Occipital lobe (tissue), 2 donors: ENCODE results near the gene HEXD. TPM values are rescaled to one million over a fixed set of nuclear protein-coding genes. Genes with fewer than 3 reads are reported as not detected.
"Not testable (repeated sequence)": the region's sequence is repeated elsewhere in the genome, so short reads cannot be mapped to it uniquely, and the experiment has no call there.

ENCODE experiments used
- DNase-seq: peaks from one replicate; lab custom pipeline; 2025; lab: John Stamatoyannopoulos, UW
- total RNA-seq: library from RNA; depleted of rRNA; stranded (reverse); fragments of >200 nt; gene quantifications from one replicate; pipeline ENCODE4 v1.2.3, GENCODE V29; 2014

The HEXD gene
- total RNA-seq, 1 donor from 2014 or later: 20.6 TPM

DNA sequence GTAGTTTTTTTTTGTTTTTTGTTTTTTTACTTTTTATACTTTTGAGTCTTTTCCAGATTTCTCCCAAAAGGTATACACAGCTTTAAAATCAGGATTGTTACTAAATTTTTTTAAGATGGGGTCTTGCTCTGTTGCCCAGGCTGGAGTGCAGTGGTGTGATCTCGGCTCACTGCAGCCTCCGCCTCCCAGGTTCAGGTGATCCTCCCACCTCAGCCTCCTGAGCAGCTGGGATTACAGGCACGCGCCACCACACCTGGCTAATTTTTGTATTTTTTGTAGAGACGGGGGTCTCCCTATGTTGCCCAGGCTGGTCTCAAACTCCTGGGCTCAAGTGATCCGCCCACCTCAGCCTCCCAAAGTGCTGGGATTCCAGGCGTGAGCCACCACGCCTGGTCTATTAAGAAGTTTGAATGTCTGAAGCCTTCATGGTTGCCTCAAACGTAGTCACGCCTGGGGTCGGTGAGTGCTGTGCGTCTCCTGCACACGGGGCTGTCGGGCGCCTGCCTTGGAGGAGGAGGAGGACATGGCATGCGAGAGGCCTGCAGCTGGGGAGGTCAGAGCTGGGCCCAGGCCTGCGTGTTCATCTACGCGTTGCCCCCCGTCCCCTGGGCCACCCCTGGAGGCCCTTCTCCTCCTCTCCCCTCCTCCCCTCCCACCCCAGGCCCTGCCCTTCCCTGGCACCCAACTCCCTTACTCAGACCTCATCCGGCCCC, 35.8 kb upstream of the HEXD start:
- DNase-seq: not testable (repeated sequence)

DNA sequence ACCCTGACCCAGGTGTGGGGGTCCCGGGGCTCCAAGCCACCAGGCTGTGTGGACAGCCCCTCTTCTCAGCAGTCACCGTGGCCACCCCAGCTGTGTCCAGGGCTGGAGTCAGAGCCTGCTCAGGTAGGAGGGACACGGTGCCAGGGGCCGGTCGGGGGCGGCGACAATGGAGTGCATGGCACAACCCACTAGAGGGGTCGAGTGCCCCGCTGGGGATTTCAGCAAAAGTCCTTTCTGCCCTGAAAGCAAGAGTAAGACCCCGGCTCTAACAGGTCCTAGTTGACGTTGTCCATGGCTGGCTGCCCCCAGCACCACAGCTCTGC, 35.3 kb upstream of the HEXD start:
- no peak for DNase-seq

DNA sequence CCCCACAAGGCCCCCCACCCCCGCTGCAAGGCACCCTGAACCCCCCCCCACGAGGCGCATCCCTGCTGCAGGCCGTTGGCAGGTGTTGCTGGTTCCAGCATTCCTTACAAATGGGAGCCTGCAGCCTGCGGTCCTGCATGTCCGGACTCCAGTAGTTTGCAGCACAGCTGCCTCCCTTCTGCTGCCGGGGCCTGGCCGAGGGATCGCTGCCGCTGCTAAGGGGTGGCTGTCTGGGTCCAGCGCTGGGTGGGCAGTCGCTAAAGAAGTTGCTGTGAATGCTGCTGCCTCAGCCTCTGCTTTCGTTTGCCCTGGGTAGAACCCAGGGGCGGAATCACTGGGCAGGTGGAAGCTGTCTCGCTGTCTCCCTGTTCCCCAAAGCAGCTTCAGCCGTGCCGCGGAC, 34.7 kb upstream of the HEXD start:
- DNase-seq: no peak

DNA sequence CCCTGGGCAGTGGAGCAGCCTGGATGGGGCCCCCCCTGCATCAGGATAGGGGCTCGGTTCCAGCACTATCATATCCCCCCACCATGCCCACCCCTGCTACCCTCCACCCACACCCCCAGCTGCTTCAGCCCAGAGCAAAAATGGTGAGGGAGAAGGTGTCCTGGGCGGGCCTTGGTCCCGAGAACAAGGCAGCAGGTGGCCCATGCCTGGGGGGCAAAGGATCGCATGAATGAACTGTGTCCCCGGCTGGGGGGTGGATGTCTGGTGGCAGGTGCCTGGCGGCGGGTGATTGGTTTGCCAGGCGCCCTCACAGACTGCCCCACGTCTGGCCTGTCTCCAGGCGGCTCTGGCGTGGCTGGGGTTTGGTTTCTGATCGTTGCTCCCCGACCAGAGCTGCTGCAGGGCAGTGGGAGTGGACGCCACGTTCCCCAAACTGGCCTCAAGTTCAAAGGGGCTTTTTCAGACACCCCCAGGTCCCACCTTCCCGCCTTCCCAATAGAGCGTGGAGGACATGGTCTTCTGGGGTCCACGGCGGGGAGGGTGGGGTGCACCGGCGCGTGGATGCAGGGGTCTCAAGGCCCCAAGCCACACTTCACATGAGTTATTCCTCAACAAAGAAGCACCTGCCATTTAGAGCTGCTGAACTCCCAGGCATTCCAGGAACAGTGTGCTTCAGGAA, 34.0 kb upstream of the HEXD start:
- no peak for DNase-seq

DNA sequence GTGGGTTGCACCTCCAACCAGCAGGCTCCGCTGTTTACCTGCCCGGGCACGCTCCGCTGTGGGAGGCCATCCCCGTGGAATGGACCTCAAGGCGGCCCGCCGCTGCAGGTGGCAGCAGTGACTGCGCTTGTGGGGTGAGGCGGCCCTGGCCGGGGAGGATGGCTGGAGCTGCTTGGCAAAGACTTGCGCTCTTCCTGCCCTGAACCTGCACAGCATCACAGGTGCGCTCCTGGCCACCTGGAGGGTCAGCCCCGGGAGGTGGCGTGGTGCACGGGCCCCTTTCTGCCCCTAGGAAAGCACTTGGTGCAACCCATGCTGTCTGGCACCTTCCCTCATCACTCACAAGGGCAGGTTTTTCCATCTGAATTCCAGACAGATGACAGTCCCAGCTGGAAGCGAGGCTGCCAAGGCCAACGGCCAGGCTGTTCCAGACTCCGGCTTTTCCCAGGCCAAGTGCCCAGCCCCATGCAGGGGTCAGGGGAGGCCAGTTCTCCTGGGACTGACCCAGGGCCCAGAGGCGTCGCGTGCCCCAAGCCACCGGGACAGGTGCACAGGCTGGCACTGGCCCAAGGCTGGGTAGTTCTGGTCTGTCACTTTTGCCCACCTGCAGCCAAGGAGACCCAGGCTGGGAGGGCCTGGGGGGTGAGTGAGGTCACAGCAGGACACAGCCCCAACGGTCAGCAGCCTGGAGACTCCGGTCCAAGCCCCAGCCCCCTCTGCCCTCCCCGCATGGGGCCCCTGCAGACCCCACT, 33.2 kb upstream of the HEXD start:
- DNase-seq: no peak

DNA sequence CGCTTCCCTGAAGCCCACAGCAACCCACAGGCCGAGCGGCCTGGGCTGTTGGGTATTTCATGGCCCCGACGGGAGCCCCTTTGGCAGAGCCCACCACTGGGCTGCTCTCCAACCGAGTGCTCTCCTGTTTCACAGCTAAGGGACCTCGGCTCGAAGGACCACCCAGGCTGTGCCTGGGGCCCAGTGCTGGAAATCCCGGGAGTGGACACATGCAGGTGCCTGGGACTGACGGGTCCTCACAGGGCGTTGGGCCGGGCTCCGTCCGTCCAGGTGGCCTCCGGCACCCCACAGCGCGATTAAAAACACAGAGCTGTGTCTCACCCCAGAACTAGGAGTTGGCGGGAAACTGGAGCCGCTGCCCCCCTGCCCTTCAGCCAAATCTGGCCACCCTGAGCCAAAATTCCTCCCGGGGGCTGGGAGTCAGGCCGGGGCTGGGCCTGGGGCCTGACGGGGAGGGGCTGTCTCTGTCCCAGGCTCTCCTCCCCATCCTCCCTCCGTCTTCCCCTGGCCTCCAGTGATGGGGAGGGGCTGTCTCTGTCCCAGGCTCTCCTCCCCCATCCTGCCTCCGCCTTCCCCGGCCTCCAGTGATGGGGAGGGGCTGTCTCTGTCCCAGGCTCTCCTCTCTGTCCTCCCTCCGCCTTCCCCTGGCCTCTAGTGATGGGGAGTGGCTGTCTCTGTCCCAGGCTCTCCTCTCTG, 32.4 kb upstream of the HEXD start:
- no peak for DNase-seq

DNA sequence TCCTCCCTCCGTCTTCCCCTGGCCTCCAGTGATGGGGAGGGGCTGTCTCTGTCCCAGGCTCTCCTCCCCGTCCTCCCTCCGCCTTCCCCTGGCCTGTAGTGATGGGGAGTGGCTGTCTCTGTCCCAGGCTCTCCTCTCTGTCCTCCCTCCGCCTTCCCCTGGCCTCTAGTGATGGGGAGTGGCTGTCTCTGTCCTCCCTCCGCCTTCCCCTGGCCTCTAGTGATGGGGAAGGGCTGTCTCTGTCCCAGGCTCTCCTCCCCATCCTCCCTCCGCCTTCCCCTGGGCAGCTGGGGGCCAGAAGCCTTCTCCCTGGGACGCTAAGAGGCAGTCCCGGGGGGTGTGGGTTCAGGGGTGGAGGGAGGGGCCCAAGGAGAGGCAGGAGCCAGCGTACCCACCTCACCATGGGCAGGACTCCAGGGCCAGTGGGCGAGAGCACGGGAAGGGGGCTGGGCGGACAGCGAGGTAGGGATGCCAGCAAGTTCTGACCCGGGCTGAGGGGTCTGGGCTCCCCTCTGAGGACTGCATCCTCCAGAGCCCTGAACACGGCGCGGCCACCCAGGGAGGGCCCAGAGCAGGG, 31.8 kb upstream of the HEXD start:
- no peak for DNase-seq

DNA sequence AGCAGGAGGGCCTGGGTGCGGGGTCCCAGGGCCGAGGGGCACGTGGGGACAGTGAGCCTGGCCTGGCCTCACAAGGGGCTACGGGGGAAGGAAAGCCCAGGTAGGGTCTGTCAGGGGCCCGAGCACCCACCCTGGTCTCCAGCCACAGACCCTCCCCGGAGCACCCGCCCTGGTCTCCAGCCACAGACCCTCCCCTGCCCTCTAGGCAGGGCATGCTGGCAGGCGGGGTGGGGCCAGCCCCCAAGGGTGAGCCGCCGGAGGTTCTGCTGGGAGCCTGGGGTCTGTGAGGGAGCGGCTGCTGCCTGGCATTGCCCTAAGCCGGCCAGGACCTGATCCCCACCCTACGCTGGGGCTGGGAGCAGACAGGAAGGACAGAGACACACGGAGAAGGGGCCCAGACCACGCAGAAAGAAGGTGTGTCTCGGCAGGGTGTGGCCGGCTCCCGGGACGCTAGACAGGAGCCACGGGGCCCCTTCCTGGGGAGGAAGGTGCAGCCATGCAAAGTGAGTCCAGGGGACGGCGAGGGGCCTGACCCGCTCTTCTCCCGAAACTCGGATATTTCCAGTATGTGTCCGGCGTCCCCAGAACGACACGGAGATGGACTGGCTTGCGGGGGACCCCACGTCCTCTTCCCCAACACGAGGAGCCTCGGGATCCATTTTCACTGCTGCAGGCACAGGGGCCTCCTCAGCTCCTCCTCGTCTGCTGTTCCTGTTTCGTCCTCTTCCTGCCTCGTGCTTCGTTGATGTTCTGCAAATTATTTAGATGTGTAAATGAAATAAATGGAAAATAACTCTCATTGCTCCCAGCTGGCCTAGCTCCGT, 31.1 kb upstream of the HEXD start:
- no peak for DNase-seq

DNA sequence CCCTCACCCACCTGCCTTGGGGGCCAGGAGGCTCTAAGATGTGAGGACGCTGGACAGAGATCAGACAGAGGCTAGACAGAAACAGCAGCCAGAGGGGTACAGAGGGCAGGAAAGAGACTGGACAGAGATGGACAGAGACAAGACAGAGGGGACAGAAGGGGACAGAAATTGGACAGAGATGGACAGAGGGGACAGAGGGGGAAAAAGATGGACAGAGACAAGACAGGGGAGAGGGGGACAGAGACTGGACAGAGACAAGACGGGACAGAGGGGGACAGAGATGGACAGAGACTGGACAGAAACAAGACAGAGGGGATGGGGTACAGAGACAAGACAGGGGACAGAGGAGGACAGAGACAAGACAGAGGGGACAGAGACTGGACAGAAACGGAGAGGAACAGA, 30.4 kb upstream of the HEXD start:
- no peak for DNase-seq

DNA sequence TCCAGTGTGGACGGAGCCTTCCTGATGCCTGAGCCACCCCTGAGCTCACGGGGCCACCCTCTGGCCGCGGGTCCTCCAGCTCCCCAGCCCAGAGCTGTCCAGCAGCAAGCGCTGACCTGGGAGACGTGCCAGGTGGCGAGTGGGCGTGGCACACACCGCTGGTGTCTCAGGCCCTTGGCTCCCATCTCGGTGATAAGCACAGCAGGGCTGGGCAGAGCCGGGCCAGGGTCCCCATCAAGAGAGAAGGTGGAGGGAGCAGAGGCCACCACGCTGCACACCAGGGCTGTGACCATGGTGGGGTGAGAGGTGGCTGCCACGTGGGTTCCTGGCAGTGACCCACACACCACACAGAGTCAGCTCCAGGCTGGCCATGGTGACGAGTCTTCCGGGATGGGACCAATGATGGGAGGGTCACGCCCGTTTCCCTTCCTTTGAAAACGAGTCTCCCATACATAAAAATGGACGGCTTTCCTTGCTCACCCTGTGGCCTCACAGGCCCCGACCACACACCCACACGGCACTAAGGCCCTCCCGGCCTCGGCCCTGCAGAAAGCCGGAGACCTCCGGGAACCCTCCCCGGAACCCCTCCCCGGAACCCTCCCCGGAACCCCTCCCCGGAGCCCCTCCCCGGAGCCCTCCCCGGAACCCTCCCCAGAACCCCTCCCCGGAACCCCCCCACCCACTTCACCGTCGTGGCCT, 29.8 kb upstream of the HEXD start:
- no peak for DNase-seq

DNA sequence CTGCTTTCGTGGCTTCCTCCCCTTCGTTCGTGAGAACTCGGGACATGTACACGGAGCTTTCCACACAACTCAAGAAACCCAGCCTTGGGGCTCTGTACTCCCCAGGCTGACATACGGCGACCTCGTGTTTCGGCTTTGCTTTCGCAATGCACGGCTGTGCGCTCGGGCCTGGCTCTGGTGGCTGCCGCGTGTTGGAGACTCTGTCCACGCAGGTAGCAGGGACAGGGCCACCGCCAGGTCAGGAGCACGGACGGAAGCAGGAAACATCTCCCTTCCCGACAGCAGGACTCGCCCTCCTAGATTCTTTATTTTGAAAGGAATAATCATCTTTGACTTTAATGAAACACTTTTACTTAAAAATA, 29.2 kb upstream of the HEXD start:
- DNase-seq: no peak

DNA sequence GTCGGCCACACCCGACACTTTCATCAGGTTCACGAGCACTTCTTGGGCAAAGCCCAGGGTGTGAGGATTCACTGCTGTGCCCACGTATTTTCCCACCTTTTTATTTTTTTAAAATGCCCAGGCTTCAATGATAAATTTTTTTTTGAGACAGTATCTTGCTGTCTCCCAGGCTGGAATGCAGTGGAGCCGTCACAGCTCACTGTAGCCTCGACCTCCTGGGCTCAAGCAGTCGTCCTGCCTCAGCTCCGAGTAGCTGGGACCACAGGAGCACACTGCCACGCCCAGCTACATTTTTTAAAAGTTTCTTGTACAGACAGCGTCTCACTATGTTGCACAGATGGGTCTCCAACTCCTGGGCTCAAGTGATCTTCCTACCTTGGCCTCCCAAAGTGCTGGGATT, 28.8 kb upstream of the HEXD start:
- DNase-seq: no peak

DNA sequence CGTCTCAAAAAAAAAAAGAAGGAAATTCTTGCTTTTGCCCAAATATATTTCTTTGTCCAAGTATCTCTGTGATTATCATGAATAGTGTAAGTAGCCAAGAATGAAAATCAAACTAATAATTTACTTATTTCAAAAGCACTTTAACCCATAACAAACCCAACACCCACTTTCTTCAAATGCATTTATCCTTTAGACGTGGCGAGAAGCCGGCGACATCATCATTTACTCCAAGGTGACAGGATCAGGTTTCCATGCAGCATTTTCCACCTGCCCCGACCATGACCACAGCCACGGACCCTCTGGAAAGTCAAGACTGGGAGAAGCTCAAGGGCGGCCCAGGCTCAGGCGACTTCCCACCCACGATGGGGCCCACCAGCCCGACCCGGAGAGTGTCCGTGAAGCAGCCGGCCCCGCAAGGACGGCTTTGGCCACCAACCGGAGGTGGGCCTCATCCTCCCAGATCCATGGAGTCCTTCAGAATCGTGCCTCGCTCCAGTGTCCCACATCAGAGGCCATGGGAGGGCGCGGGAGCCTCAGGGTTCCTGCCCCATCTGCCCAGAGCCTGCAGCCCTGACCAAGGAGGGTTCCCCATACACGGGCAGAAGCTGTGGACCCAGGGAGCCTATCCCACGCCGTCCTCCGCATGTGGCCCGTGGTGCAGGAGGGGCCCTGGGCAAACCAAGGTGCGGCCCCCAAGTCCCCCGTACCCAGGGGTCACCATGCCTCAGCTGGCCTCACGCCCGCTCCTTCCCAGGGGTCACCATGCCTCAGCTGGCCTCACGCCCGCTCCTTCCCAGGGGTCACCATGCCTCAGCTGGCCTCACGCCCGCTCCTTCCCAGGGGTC, 27.9 kb upstream of the HEXD start:
- DNase-seq: no peak

DNA sequence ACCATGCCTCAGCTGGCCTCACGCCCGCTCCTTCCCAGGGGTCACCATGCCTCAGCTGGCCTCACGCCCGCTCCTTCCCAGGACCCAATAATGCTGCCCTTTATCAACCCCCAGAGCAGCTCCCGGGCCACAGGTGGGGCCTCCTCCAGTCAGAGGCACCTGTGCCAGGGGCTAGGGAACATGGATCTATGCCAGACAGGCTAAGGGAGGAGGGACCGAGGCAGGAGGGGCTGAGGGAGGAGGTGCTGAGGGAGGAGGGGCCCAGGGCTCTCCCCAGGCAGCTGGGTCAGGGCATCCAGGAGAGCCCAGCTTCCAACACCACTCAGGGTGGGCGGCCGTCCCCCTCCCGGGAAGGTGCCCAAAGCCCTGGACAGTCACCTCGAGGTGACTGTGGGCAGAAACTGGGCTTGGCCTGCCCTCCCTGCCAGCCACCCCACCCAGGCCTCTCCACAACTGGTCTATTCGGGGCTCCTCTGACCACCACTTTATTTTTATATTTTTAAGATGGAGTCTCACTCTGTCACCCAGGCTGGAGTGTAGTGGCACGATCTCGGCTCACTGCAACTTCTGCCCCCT, 27.2 kb upstream of the HEXD start:
- no peak for DNase-seq

DNA sequence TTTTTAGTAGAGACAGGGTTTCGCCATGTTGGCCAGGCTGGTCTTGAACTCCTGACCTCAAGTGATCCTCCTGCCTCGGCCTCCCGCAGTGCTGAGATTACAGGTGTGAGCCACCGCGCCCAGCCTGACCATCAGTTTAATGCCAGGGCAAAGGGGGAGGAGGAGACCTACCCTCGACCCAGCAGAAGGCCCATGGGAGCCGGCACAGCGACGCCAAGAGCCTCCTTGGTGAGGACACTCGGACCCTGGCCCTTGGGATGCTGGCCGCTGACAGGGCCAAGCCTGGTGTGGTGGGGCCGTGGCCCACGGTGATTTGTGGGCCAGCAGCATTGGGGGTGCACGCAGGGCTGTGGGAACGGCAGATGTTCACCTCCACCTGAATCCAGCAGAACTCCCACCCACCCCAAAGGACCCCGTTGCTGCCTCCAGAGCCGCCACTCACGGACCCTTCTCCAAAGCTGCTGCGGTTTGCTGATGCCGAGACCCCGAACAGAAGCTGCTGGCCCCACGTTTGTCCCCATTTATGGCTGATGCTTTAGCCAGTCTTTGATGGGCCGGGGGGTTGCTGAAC, 26.6 kb upstream of the HEXD start:
- no peak for DNase-seq

DNA sequence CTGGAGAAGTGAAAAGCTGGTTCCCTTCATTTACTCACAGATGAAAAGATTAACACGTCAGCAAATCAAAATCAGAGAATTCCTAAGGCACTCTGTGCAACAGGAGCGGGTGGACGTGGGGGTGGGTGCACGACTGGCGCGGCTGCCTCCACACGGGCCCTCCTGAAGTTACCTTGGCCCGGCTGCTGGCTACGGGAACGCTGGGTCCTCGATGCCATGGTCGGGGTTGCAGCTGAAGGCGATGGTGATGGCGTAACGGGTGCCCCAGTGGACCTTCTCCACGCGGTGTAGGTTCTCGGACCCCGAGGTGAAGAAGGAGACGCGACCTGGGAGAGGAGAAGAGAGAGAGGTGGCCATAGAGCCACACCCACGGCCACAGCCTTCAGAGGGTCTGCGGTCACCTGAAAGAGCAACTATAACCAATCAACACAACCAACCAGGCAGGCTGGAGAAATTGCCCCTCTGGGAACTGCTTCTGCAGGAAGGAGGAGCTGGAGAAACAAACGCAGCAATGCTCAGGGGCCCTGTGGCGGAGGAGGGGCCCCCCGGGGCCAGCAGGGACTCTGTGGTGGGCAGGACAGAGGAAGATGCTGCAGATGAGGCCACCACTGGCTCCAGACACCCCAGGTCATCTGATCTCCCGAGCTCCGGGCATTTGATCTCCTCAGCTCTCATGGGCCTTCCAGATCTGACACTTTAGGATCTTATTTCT, 25.8 kb upstream of the HEXD start:
- DNase-seq: no peak

DNA sequence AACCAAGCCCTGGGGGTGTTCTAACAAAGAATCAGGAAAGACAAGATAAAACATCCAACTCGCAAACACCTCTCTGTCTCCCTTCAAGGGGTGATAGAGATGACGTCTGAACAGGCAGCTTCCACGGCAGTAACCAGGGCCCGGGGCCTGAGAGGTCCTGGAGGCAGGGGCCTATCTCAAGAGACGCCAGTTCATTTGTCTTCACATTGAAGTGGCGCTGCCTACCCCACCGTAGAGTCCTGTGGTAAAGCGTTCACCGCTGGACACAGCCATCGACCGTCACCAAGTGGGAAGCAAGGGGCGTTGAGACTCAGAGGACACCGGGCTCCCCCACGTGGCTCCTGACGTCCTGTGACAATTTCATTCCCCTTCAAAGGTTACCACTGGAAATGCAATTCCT, 25.2 kb upstream of the HEXD start:
- DNase-seq: no peak

DNA sequence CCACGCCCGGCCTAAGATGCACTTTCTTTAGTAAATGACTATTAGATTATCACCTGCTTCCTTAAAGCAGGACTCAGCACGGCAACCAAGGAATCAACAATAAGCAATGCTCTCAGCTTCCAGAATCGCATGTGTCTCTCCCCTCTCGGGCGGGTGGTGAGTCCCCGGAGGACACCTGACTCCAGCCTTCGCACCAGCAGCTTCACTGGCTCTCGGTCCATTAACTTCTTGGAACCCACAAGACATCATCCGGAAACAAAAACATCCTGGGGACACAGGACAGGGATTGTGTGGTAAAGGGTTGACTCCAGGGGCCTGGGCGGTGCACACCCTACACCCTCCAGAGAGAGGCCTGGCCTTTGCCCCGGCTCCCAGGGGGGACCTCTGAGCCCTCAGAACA, 23.9 kb upstream of the HEXD start:
- no peak for DNase-seq
